AML-193 (cell line): ENCODE data around the gene RHOF.

Experiments used
- DNase-seq, 2 experiments: peaks; one replicate each; lab custom pipeline; 2025; lab: John Stamatoyannopoulos, UW

RHOF gene

DNA sequence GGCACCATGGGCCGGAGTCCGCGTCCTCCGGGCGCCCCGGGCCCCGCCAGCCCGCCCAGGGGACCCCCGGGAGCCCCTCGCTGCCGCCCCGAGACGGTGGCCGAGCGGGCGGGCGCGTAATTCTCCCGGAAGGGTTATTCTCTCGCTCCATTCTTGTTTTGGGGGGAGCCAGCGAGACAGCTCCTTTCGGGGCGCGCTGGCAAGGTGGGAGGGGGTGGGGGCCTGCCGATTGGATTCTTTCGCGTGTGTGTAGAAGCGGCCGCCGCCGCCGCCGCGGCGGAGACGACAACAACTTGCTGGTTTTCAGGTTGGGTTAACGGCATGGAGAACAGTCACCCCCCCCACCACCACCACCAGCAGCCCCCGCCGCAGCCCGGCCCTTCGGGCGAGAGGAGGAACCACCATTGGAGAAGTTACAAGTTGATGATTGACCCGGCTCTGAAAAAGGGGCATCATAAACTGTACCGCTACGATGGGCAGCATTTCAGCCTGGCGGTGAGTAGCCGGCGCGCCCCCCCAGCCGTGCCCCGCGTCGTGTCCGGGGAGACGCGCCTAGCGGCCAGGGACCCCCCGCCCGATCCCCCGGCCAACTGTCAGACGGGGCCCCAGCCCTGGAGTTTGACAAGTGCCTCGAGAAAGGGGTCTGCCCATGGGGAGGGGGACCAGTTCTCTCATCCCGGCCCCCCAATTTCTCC lies 11.1 kb upstream of the RHOF start:
- peak; percentile 6 to 28 for DNase-seq

GRCh38 chr12:121803861-121804416 lies 10.5 kb upstream of the RHOF start, which contains the start of gene SETD1B:
Gene SETD1B (plus strand): TSS chr12:121804009. CDS start chr12:121804738, 729 bp downstream.
- DNase-seq = peak; percentile 38 to 49

GRCh38 chr12:121802843-121803698 lies 9.6 kb upstream of the RHOF start:
- DNase-seq = peak; percentile 95 to 96

DNA sequence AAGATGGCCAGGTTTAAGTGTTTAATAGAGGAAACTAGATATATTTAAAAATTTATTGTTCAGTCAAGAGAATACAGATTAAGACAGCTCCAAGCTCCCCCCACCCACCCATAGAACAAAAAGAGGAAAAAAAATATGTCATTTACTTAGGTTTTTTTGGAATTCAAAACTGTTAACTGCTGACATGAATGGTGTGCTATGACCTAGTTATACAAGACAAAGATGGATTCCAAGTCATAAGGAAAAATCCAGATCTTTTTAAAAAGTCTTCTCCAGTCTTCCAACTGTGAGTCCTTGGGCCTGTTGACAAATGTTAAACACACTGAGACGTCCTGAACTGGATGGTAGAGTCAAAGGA lies 9.0 kb upstream of the RHOF start:
- no peak for DNase-seq

- DNase-seq = peak; percentile 19 to 24
Measured at GRCh38 chr12:121801595-121802484, 8.4 kb upstream of the RHOF start.

DNA sequence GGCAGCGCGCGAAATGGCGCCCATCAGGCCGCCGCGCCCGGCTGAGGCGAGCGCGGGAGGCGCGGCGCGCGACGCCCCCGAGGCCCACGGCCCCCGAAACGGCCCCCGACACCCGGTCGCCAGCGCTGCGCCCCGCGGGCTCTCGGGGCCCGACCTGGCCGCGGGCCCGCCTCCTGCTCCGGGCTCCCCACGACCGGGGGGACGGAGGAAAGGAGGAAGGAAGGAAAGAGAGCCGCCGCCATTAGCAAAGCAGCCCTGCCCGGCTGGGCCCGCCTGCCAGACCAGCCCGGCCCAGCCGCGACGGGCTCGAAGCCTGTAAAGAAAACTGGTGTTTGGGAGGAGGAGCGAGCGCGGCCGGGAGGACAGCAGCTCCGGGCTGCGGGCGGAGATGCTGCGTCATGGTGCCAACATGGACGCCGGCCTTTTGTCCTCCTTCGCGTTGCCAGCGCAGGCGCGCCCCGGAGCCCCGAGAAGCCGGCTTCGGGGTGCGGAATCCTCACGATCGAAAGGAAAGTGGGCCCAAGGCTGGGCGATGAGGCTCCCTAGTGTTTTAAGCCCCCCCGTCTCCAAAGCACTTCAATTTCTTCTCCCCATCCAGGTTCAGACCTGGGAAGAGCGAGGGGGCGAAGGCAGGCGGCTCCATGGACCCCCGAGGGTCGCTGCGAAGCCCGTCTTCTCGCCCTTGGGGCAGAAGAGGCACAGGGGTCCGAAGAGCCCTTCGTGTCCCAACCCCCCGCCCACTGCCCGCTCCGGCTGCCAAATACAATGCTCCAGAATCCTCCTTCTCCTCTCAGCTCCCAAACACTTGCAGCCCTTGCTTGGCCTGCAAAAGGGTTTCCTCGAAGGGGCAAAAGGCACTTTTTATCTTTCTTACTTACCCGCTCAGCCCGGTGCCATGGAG lies 7.5 kb upstream of the RHOF start:
- DNase-seq = peak; percentile 14 to 19

- DNase-seq = peak; percentile 47 to 49
Measured at GRCh38 chr12:121799842-121800693, 6.6 kb upstream of the RHOF start.

DNA sequence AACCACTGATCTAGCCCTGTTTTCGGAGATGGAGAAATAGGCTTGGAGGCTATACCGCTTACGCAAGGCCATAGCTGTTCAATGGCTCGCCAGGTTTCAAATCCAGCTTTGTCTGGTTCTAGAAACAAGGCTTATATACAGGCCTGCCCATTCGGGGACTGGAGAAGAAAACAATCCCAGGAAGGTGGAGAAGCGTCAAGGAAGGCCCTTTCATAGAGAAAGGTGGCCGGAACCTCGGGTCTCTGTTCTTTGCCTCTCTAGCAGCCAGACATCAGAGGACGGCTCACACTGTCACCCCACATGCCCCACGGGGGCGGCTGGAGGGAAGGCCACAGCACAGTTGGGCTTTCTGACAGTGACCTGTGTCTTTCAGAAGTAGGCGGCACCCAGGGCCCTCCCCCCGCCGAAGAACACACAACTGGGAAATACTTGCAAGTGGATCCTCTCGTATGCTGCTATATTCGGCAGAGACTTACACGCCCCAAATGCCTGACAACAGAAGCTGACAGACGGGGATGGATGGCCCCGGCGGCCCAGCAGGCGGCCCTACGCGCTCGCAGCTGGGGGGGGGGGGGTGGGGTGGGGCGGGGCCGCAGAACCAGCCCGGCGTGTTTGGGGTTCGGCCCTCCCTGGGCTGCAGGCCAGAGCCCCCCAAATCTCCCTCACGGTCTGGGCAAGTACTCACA lies 5.8 kb upstream of the RHOF start:
- peak; percentile 9 to 37 for DNase-seq

DNA sequence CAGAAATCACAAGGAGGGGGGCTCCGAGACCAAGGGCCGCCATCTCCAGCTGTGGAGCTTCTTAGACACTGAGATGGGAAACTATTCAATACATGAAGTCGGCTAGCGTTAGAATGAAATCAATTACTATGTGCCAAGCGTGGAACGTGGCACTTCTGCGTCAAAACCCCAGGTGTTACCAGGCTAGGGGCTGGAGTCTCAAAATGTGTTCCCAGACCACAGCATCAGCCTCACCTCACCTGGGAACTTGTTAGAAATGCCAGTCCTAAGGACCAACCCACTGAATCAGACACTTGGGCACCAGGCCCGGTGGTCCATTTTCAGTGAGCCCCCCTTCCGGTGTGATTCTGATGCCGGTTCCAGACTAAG lies 5.3 kb upstream of the RHOF start:
- no peak for DNase-seq

- no peak for DNase-seq
Measured at GRCh38 chr12:121797937-121798786, 4.7 kb upstream of the RHOF start.

GRCh38 chr12:121796855-121797751 lies 3.6 kb upstream of the RHOF start:
- no peak for DNase-seq

GRCh38 chr12:121795034-121795968 lies 1.8 kb upstream of the RHOF start:
- DNase-seq = peak; percentile 75

- no peak for DNase-seq
Measured at GRCh38 chr12:121794534-121795033, 1.1 kb upstream of the RHOF start.

DNA sequence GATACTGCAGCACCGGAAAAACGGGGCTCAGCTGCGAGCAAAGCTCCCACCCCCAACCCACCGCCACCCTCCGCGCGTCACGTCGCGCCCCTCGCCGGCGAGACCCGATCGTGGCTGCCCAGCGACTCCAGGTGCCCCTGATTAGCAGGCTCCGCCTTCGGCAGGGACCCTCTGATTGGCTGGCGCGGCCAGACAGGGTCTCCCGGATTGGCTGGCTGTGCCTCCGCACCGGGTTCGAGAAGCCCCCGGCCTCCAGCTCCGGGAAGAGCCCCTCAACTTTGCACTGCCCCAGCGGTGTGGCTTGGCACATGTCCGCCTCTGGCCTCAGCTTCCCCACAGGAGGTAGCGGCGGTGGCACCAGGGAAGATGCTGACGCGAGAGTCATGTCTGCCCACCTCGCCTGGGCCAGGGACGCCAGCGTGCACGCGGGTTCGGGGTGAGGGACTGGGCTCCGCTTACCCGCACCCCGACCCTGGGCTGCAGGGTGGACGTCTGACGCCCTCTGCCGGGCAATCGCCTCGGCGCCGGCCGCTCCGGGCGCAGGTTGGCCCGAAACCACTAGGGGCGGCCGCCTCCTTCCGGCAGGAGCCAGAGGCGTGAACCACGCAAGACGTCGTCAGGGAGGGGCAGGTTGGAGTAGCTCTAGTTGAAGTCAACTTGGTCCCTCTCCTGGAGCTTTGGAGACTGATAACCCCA lies 498 bp upstream of the RHOF start:
- peak; percentile 88 to 92 for DNase-seq
